ENCODE results near the gene SETMAR. TPM values are rescaled to one million over a fixed set of nuclear protein-coding genes. Genes with fewer than 3 reads are reported as not detected.

The SETMAR gene
- total and polyA plus RNA-seq, 8 donors = 4.1 to 11.7 (median 8.6) TPM

- Histone ChIP-seq H3K4me1 (no peaks in the 10 kb centered on the region), H3K27me3 (no peaks in the 10 kb centered on the region), H3K27ac (no peak overlapping the region), H3K4me3 (no peak overlapping the region), H3K9me3 (no peaks in the 10 kb centered on the region), H3K36me3 (no peaks in the 10 kb centered on the region)
- intact Hi-C loops (cut with DNase I) = no loop called here
- no peak for TF ChIP-seq CTCF (IDR thresholded peaks at IDR 0.05)
- 84 to 90% methylated on average over 3 of the region's 3 CpGs for WGBS, 2 donors
- no peak for DNase-seq
- no peak for FAIRE-seq
- ATAC-seq = no peak
Observed at GRCh38 chr3:4332991-4333390, 29.8 kb downstream of the SETMAR start.

- TF ChIP-seq CTCF (IDR thresholded peaks at IDR 0.05) = no peak
- Histone ChIP-seq H3K27me3 (no peaks in the 10 kb centered on the region), H3K9me3 (no peaks in the 10 kb centered on the region), H3K4me1 (no peaks in the 10 kb centered on the region), H3K27ac (no peak overlapping the region), H3K36me3 (no peaks in the 10 kb centered on the region), H3K4me3 (no peak overlapping the region)
- no peak for ATAC-seq
- no peak for DNase-seq
- FAIRE-seq = no peak
- 37 to 47% methylated on average over 1 of the region's 1 CpG for WGBS, 2 donors
- intact Hi-C loops (cut with DNase I) = no loop called here
Observed at GRCh38 chr3:4334548-4334947, 31.4 kb downstream of the SETMAR start.

- no peak for DNase-seq
- intact Hi-C loops (cut with DNase I) = no loop called here
- Histone ChIP-seq H3K27me3 (no peaks in the 10 kb centered on the region), H3K9me3 (no peaks in the 10 kb centered on the region), H3K4me3 (no peak overlapping the region), H3K27ac (no peak overlapping the region), H3K4me1 (no peaks in the 10 kb centered on the region), H3K36me3 (no peaks in the 10 kb centered on the region)
- FAIRE-seq = no peak
- ATAC-seq = no peak
- no peak for TF ChIP-seq CTCF (IDR thresholded peaks at IDR 0.05)
- 57 to 63% methylated on average over 5 of the region's 5 CpGs for WGBS, 2 donors
Observed at GRCh38 chr3:4335840-4336562, 32.8 kb downstream of the SETMAR start.

GRCh38 chr3:4336850-4337546 lies 33.8 kb downstream of the SETMAR start:
- no peak for FAIRE-seq
- ATAC-seq = no peak
- Histone ChIP-seq H3K36me3 (no peaks in the 10 kb centered on the region), H3K27me3 (no peaks in the 10 kb centered on the region), H3K27ac (no peak overlapping the region), H3K4me3 (no peak overlapping the region), H3K4me1 (no peaks in the 10 kb centered on the region), H3K9me3 (no peaks in the 10 kb centered on the region)
- intact Hi-C loops (cut with DNase I) = no loop called here
- DNase-seq = no peak
- WGBS, 2 donors = 65 to 71% methylated on average over 3 of the region's 3 CpGs
- no peak for TF ChIP-seq CTCF (IDR thresholded peaks at IDR 0.05)

- Histone ChIP-seq H3K4me1 (no peaks in the 10 kb centered on the region), H3K4me3 (no peak overlapping the region), H3K36me3 (no peaks in the 10 kb centered on the region), H3K27me3 (no peaks in the 10 kb centered on the region), H3K9me3 (no peaks in the 10 kb centered on the region), H3K27ac (no peak overlapping the region)
- no peak for DNase-seq
- no peak for TF ChIP-seq CTCF (IDR thresholded peaks at IDR 0.05)
- no peak for FAIRE-seq
- no peak for ATAC-seq
- 79 to 84% methylated on average over 5 of the region's 5 CpGs for WGBS, 2 donors
- intact Hi-C loops (cut with DNase I) = no loop called here
Observed at GRCh38 chr3:4338751-4339150, 35.6 kb downstream of the SETMAR start.
